Measurements from ENCODE around the gene ANKRD17. TPM values are rescaled to one million over a fixed set of nuclear protein-coding genes. Genes with fewer than 3 reads are reported as not detected.

ANKRD17 gene
- total RNA-seq = 30.1 and 33.0 TPM in 2 replicates

GRCh38 chr4:73258686-73259570, at the start of gene ANKRD17:
TSS of gene ANKRD17 (minus strand) at chr4:73258798. CDS start at chr4:73258668, 130 bp downstream.

GRCh38 chr4:73069338-73070073, 189.1 kb downstream of the ANKRD17 start, which contains the start of gene COX18:
TSS of gene COX18 (minus strand) at chr4:73069716. CDS start at chr4:73069649, 67 bp downstream.

Other genes with a start within 250 kb of the ANKRD17 start
- 15.0 and 18.8 TPM in 2 replicates for gene COX18, start 189.1 kb downstream of the ANKRD17 start, total RNA-seq
- not detected in 2 replicates for gene ALB, start 145.5 kb upstream of the ANKRD17 start, total RNA-seq
- 0.26 and 0.58 TPM in 2 replicates for gene AFP, start 177.4 kb upstream of the ANKRD17 start, total RNA-seq
- gene AFM, start 222.9 kb upstream of the ANKRD17 start, total RNA-seq = not detected in 2 replicates